Superior temporal gyrus (tissue), 1 donor: Measurements from ENCODE around the gene ANKRD55.
"Not testable (repeated sequence)": the region's sequence is repeated elsewhere in the genome, so short reads cannot be mapped to it uniquely, and the experiment has no call there.

Source experiments
- DNase-seq: peaks from one replicate; pipeline ENCODE4 v3.0.0-alpha.2; 2016; ENCODE audit errors: extremely low spot score

Gene ANKRD55

DNA sequence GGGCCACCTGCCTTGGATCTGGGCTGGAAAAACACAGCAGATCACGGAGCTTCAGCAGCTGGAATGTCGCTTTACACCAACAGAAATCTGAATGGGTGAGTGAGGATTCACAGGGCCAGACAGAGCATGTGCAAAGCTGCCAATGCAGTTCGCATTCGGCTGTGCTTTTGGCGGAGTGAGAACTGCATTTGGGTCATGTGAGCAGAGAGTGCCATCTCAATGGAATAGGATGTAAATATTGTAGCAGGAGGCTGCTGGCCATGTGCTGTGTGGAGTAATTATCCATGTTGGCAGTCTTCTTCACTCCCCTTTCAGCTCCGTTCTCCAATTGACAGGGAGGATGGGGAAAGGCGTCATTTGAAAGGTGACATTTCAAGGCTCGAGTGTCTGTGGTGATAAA, at the start of gene ANKRD55:
ANKRD55 (minus strand) TSS at position 101 of the 400 bp plus-strand sequence. CDS start 417 bp downstream, outside the sequence.
- peak; percentile 49 for DNase-seq

- DNase-seq = no peak
Measured at GRCh38 chr5:56282216-56282615, 49.1 kb upstream of the ANKRD55 start.

DNA sequence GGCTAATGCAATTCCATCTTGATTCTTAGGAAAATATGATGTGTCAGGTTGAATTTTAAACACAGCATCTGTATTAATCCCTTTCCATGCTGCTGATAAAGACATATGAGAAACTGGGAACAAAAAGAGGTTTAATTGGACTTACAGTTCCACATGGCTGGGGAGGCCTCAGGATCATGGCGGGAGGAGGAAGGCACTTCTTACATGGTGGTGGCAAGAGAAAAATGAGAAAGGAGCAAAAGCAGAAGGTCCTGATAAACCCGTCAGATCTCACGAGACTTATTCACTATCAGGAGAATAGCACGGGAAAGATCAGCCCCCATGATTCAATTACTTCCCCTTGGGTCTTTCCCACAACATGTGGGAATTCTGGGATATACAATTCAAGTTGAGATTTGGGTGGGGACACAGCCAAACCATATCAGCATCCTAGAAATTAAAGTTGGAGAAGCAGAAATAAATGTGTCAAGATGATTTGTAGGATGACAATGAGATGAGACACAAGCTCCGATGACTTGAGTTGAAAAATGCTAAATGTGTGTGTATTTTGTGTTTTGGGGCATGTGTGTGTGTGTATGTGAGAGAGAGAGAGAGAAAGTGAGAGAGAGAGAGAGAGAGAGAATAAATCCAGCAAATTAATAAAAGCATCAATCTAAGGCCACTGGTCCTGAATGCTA, 48.5 kb upstream of the ANKRD55 start:
- DNase-seq = no peak

DNA sequence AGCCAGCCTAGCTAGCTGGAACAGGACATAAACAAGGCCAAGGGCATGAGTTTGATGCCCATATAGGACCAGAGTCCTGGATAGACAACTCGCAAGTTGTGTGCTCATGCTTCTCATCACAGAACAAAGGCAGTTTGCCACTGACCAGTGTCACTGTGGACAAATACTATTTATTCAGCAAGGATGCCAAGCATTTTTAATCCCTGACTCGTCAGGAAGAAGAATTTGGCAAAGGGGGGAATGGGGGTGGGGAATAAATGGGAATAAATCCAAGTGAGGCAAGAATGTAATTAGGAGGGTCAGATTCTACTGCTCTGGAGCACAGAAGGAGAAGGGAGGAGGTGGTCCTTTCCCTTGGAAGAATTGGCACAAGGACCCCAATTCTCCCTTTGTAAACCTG, 46.8 kb upstream of the ANKRD55 start:
- no peak for DNase-seq

- DNase-seq = no peak
Measured at GRCh38 chr5:56279291-56279690, 46.2 kb upstream of the ANKRD55 start.

DNA sequence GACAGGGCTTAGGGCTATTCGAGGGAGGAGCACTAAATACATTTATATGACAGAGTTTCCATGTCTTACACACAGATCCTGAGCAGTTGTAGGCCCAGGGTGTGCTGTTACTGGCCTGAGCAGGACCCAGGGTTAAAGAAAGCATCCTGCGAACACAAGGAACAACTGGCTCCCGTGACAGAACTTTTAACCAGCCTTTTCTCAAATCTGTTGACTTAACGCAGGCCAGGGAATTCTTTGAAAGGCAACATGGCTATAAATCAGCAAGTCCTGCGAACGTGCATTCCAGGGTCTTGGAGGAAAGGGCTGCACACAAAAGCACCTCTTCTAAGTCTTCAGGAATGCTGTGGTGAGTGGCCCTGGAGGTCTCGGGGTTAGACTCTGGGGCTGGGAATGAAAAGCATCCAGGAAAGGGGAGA, 45.2 kb upstream of the ANKRD55 start:
- DNase-seq = no peak

DNA sequence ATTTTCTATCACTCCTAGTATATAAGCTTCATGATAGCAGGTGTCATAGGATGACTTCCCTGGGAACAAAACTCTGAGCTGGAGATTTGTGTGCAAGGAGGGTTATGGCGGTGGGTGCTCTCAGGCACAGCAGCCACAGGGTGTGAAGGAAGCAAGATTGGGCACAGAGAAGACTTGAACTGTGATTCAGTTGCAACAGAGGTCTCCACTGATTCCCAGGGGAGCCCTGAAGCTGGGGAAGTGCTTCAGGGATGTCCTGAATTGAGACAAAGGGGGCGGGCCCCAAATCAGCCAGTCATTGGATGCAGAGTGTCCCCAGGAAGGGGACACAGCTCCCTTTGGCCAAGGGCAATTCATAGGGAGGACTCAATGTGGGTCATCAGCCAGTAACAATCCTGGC, 44.4 kb upstream of the ANKRD55 start:
- no peak for DNase-seq

GRCh38 chr5:56273376-56273955, 40.3 kb upstream of the ANKRD55 start:
- no peak for DNase-seq

GRCh38 chr5:56272765-56273164, 39.6 kb upstream of the ANKRD55 start:
- DNase-seq = no peak

- DNase-seq = peak; percentile 87
Measured at GRCh38 chr5:56270568-56271392, 37.6 kb upstream of the ANKRD55 start.

GRCh38 chr5:56270058-56270457, 36.9 kb upstream of the ANKRD55 start:
- DNase-seq = no peak

GRCh38 chr5:56269216-56269927, 36.2 kb upstream of the ANKRD55 start:
- DNase-seq = peak; percentile 46

GRCh38 chr5:56268707-56269106, 35.6 kb upstream of the ANKRD55 start:
- DNase-seq = not testable (repeated sequence)

GRCh38 chr5:56267856-56268255, 34.7 kb upstream of the ANKRD55 start:
- DNase-seq = no peak

DNA sequence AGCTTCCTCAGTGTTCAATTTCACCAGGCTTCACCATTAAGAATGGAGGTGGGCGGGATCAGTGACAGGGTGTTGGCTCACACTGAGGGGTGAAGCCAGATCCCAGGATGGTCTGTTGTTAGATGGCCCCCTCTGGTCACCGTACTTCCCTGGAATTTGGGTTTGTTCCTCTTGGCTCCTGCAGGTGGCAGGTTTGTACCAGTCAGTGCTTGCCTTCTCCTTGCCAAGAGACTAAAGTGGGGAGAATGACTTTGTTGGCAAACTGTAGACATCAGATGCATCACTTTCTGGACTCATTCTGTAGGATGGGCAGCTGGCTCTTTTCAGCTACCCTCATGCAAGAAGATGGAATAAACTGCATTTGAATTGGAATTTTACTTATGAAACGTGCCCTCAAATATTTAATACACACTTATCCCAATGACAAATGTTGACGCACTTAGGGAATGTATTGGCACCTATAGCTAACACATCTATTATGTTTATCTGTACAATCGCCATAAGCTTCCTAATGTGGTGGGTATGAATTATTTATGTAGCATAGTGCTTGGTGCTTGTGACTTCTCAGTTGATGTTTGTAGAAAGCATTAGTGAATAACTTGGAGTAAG, 31.4 kb upstream of the ANKRD55 start:
- no peak for DNase-seq

- DNase-seq = no peak
Measured at GRCh38 chr5:56262279-56262678, 29.1 kb upstream of the ANKRD55 start.

DNA sequence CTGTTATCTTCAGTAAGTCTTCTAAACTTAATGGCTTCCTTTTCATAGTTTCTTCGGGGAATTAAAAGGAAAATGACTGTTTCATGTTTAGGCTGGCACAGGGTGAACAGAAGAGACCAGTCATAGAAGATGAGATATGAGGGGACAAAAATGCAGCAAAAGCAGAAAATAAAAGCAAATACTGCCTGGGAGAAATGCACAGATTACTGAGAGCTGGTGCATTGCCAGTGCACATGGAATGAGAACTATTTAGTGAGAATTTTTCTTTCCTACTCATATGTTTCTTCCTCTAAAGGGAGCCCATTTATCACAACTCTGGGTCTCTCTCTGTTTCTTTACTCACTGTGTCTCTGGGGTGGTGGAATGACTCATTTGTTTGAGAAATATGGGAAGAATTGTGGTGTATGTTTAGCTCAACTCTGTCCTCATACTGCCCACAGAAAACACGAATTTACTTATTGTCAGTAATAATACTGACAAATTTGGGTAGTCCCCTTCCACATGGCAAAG, 25.9 kb upstream of the ANKRD55 start:
- DNase-seq = no peak

GRCh38 chr5:56257763-56258529, 24.8 kb upstream of the ANKRD55 start:
- DNase-seq = not testable (repeated sequence)

DNA sequence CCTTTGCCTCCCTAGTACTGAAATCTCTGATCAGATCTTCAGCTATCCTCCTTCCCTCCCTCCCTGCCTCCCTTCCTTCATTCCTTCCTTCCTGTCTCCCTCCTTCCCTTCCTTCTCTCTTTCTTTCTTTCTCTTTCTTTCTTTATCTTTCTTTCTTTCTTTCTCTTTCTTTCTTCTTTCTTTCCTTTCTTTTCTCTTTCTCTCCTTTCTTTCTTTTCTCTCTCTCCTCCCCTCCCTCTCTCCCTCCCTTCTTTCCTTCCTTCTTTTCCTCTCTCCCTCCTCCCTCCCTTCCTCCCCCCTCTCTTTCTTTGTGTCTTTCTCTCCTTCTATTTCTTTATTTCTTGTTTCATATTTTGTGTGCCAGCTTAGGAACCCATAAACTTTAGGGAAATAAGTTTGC, 23.9 kb upstream of the ANKRD55 start:
- DNase-seq = no peak

GRCh38 chr5:56255502-56255901, 22.4 kb upstream of the ANKRD55 start:
- DNase-seq = no peak

DNA sequence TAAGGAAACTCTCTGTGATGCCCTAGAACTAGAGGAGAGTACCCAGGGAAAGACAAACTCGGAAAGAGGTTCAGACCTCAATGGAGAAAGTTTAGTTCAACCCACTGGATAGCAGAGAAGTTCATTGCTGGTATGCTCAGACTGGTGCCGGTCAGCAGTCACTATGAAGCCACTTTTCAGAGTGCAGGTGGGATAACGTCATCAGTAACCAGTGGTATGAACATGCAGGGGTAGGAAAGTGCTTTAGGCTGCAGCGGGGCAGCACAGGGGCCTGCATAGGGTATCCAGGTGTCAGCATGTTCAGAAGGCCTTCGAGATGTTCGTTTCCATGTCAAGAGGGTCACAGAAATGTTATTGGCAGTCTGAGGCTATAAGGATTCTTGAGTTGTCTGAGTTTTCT, 20.8 kb upstream of the ANKRD55 start:
- no peak for DNase-seq
